ENCODE data around the gene POLR3B.
"Not testable (repeated sequence)": the region's sequence is repeated elsewhere in the genome, so short reads cannot be mapped to it uniquely, and the experiment has no call there.

POLR3B gene

DNA sequence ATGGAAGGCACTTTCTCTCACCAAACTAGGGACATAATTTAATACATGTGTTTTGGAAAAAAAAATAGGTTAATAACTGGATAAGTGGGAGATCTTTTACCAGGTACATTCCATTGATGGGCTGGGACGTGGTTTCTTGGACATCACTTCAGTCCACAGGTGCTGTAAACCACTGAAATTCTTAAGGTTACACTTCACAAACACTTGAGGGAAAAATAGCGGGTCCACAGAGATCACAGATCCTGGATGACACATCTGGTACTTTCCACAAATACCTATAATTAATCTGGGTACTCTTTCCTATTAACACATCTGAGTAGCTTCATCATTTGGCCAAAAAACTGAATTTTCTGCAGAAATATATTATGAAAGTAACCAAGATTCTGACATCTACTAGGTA is 85.0 kb downstream of the POLR3B start:
- ATAC-seq (replicated peaks) (no peak), DNase-seq (no peak)
- Mint-ChIP-seq H3K27me3 (no peaks in the 10 kb centered on the region), H3K4me3 (no peak overlapping the region), H3K36me3 (peaks cover 28 to 41% of the 10 kb centered on the region in 2 donors), H3K4me1 (no peaks in the 10 kb centered on the region), H3K9me3 (peaks cover 0 to 4% of the 10 kb centered on the region in 2 donors), H3K27ac (no peak overlapping the region)

DNA sequence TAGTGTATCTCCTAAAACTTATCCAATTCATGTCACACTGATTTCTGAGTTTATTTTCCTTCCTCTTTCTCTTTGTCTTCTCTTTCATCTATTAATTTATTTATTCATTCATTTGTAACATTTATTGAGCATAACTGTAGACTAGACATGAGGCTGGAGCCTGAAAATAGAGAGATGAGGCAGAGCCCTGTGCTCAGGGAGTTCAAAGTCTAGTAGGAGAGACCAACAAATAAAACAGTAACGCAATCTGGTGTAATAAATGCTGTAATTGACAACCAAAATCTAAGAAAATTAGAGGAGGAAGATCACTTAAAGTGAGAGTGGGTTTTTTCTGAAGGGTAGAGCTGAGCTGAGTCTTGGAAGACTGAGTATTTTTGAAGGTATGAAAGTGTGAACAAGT is 87.5 kb downstream of the POLR3B start:
- DNase-seq (no peak), ATAC-seq (replicated peaks) (no peak)
- Mint-ChIP-seq H3K36me3 (peaks cover 24 to 40% of the 10 kb centered on the region in 2 donors), H3K27me3 (no peaks in the 10 kb centered on the region), H3K4me3 (no peak overlapping the region), H3K27ac (no peak overlapping the region), H3K4me1 (no peaks in the 10 kb centered on the region), H3K9me3 (peaks cover 0 to 1% of the 10 kb centered on the region in 2 donors)

DNA sequence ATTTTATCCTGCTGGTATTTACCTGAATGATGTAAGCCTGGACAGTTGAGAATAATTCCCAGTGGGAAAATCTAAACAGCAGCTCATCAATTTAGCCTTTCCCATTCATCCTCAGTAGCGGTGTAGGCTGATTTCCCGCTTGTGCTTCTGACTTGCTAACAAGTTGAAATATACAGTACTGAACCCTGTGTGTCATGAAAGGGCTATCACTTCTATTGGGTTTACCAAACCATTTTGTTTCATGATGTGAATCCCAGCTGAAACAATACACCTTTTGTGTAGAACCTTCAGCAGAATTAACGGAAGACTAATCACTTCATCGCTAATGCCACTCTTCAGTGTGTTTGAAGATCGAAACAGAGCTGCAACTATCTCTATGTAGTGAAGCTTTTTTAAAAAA is 88.4 kb downstream of the POLR3B start:
- ATAC-seq (replicated peaks) (no peak), DNase-seq (no peak)
- Mint-ChIP-seq H3K9me3 (no peaks in the 10 kb centered on the region), H3K27me3 (no peaks in the 10 kb centered on the region), H3K4me3 (no peak overlapping the region), H3K27ac (no peak overlapping the region), H3K4me1 (no peaks in the 10 kb centered on the region), H3K36me3 (peaks cover 16 to 31% of the 10 kb centered on the region in 2 donors)

DNA sequence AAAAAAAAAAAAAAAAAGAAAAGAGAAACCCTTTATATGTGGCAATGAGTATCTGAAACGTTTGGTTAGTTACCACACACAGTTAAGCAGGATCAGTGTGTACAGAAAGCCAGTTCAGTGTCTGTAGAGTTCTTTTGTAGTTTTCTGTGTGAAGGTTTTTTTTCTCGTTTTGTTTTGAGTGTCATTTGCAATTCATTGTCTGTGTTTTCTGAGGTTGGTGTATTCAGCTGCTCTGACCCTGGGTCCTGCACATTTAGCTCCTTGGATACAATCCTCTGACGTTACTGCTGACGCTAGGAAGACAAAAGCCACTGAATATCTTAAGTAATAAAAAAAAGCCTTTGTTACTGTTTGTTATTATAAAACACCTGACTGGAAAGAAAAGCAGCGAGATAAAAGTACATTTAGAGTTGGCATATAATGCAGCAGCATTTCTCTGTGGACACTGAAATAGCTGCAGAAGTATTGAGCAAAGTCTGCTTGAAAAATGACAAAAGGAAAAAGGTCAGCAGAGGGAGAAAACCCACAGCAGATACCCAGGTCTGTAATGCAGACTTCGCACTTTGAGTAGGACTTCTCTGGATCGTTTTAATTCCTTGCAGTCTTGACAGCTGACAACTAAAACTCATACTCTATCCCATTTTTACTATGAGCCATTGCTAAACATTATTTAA is 89.0 kb downstream of the POLR3B start:
- H3K27ac Mint-ChIP-seq = no peak overlapping the region

DNA sequence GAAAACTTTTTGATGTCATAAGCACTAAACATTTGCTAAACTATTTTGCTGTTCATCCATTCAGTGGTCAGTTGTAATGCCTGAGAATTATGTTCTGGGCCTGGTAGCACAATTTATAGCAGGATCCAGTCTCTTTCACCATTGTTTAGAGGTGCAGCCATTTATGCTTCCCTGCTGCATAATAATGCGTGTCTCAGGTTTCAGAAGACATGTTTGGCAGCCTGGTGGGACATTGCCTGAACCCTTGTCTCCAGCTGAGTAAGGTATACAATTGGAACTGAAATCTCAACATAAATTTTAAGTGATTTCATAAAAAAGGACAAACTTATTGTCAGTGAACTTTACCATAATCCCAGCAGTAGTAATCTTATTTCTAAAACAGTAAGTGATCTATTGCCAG is 94.8 kb downstream of the POLR3B start:
- H3K27me3 Mint-ChIP-seq = no peaks in the 10 kb centered on the region
- H3K9me3 Mint-ChIP-seq = no peaks in the 10 kb centered on the region
- ATAC-seq (replicated peaks) = no peak
- H3K4me1 Mint-ChIP-seq = peaks cover 0 to 2% of the 10 kb centered on the region in 2 donors
- no peak overlapping the region for H3K4me3 Mint-ChIP-seq
- DNase-seq = no peak
- peaks cover 25 to 32% of the 10 kb centered on the region in 2 donors for H3K36me3 Mint-ChIP-seq
- H3K27ac Mint-ChIP-seq = no peak overlapping the region

More for the DNA sequence above, 89.0 kb downstream of the POLR3B start:
- ATAC-seq (replicated peaks) (no peak), DNase-seq (no peak)
- Mint-ChIP-seq H3K4me3 (no peak overlapping the region), H3K27me3 (no peaks in the 10 kb centered on the region), H3K36me3 (peaks cover 16 to 30% of the 10 kb centered on the region in 2 donors), H3K4me1 (no peaks in the 10 kb centered on the region), H3K9me3 (no peaks in the 10 kb centered on the region)

DNA sequence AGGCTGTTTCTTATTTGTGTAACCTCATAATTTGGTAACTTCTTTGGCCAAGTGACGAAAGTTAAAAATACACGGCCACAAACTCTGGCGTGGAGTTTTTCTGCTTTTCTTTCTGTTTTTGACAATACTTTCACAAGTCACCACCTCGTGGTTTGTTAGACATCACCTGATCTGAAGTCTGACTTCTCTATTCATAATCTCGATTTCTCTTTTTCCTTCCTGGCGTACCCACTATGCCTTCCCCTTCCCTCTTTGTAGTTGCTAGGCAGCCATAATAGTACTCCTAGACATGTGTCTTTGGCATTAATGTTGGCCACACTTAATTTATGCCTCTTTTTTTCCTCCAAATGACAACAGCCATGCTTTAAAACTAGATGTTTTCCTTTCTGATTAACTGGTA is 97.6 kb downstream of the POLR3B start:
- Mint-ChIP-seq H3K36me3 (peaks cover 36 to 42% of the 10 kb centered on the region in 2 donors), H3K27me3 (no peaks in the 10 kb centered on the region), H3K4me3 (no peak overlapping the region), H3K9me3 (no peaks in the 10 kb centered on the region), H3K27ac (no peak overlapping the region), H3K4me1 (peaks cover 0 to 2% of the 10 kb centered on the region in 2 donors)
- ATAC-seq (replicated peaks) (no peak), DNase-seq (no peak)

DNA sequence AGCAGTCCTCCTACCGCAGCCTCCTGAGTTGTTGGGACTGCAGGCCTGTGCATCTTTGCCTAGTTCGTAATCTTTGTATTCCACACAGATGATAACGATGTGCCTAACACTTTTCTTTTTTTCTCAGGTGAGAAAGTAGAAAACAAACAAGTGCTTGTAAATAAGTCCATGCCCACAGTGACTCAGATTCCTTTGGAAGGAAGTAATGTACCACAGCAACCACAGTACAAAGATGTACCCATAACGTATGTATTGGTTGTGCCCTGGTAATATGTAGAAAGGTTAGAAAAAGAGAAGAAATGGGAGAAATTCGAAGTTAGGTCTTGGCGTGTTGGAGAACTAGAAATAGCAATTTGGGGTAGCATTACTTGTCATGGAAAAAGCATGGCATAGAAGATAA is 101.6 kb downstream of the POLR3B start:
- DNase-seq (no peak), ATAC-seq (replicated peaks) (no peak)
- no peak overlapping the region for H3K27ac Mint-ChIP-seq
- H3K36me3 Mint-ChIP-seq = peaks cover 46 to 58% of the 10 kb centered on the region in 2 donors
- H3K27me3 Mint-ChIP-seq = no peaks in the 10 kb centered on the region
- H3K9me3 Mint-ChIP-seq = no peaks in the 10 kb centered on the region
- H3K4me1 Mint-ChIP-seq = peaks cover 0 to 2% of the 10 kb centered on the region in 2 donors
- H3K4me3 Mint-ChIP-seq = no peak overlapping the region

DNA sequence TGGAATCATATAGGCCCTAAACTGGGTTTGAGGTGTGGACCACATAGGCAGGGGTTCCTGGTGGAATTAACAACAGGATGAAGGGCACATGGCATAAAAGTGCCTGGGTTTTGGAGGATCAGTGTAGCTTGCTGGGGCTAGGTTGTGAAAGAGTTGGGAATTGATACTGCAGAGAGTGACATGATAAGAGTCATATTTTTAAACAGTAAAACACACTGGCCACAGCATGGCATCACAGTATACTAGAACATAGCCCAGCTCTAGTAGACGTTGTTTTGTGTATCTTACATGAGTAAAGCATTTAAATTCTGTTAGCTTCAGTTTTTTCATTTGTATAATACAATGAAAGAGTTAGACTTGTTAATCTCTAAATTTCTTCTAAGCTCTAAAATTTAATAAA is 102.0 kb downstream of the POLR3B start:
- Mint-ChIP-seq H3K4me3 (no peak overlapping the region), H3K4me1 (peaks cover 0 to 2% of the 10 kb centered on the region in 2 donors), H3K27ac (no peak overlapping the region), H3K27me3 (no peaks in the 10 kb centered on the region), H3K9me3 (no peaks in the 10 kb centered on the region), H3K36me3 (peaks cover 45 to 58% of the 10 kb centered on the region in 2 donors)
- DNase-seq (no peak), ATAC-seq (replicated peaks) (no peak)

DNA sequence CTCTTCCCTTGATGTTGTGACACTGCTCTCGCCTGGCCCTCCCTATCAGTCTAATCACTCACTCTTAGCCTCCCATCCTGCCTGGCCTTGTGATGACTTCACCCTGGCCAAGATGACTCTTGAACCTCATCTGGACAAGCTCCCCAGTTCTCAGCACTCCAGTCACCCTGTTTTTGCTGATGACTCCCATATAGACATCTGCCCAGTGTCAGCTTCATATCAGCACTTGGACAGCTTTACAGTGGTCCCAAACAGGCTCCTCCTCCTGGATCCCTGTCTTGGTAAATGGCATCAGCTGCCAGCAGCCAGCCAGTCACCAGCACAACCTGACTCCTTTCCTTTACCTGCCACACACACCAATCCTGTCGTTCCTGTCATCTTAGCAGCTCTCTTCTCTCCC is 104.2 kb downstream of the POLR3B start:
- no peak for ATAC-seq (replicated peaks)

DNA sequence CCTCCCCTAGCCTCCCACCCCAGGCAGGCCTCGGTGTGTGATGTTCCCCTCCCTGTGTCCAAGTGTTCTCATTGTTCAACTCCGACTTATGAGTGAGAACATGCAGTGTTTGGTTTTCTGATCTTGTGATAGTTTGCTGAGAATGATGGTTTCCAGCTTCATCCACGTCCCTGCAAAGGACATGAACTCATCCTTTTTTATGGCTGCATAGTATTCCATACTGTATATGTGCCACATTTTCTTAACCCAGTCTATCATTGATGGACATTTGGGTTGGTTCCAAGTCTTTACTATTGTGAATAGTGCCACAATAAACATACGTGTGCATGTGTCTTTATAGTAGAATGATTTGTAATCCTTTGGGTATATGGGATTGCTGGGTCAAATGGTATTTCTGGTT is 108.1 kb downstream of the POLR3B start:
- H3K36me3 Mint-ChIP-seq = peaks cover 60 to 70% of the 10 kb centered on the region in 2 donors
- not testable (repeated sequence) for H3K9me3 Mint-ChIP-seq; ATAC-seq (replicated peaks); DNase-seq; H3K27ac Mint-ChIP-seq; H3K27me3 Mint-ChIP-seq; H3K4me3 Mint-ChIP-seq; H3K4me1 Mint-ChIP-seq

More for the DNA sequence above, 104.2 kb downstream of the POLR3B start:
- Mint-ChIP-seq H3K27me3 (no peaks in the 10 kb centered on the region), H3K9me3 (peaks cover 2 to 5% of the 10 kb centered on the region in 2 donors), H3K4me1 (no peaks in the 10 kb centered on the region), H3K4me3 (no peak overlapping the region), H3K27ac (no peak overlapping the region), H3K36me3 (peaks cover 47 to 60% of the 10 kb centered on the region in 2 donors)
- no peak for DNase-seq

DNA sequence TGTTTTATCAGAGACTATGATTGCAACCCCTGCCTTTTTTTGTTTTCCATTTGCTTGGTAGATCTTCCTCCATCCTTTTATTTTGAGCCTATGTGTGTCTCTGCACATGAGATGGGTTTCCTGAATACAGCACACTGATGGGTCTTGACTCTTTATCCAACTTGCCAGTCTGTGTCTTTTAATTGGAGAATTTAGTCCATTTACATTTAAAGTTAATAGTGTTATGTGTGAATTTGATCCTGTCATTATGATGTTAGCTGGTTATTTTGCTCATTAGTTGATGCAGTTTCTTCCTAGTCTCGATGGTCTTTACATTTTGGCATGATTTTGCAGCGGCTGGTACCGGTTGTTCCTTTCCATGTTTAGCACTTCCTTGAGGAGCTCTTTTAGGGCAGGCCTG is 118.1 kb downstream of the POLR3B start:
- DNase-seq; H3K4me3 Mint-ChIP-seq; H3K27me3 Mint-ChIP-seq; H3K4me1 Mint-ChIP-seq; H3K9me3 Mint-ChIP-seq; H3K27ac Mint-ChIP-seq; ATAC-seq (replicated peaks): not testable (repeated sequence)
- H3K36me3 Mint-ChIP-seq = peaks cover 26 to 46% of the 10 kb centered on the region in 2 donors

DNA sequence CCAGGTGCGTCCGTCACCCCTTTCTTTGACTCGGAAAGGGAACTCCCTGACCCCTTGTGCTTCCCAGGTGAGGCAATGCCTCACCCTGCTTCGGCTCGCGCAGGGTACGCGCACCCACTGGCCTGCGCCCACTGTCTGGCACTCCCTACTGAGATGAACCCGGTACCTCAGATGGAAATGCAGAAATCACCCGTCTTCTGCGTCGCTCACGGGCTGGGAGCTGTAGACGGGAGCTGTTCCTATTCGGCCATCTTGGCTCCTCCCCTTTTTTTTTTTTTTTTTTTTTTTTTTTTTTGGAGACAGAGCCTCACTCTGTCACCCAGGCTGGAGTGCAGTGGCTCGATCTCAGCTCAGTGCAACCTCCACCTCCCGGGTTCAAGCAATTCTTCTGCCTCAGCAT is 120.1 kb downstream of the POLR3B start:
- H3K4me1 Mint-ChIP-seq; H3K4me3 Mint-ChIP-seq; H3K9me3 Mint-ChIP-seq; H3K27ac Mint-ChIP-seq; H3K27me3 Mint-ChIP-seq; DNase-seq; ATAC-seq (replicated peaks): not testable (repeated sequence)
- peaks cover 29 to 49% of the 10 kb centered on the region in 2 donors for H3K36me3 Mint-ChIP-seq

DNA sequence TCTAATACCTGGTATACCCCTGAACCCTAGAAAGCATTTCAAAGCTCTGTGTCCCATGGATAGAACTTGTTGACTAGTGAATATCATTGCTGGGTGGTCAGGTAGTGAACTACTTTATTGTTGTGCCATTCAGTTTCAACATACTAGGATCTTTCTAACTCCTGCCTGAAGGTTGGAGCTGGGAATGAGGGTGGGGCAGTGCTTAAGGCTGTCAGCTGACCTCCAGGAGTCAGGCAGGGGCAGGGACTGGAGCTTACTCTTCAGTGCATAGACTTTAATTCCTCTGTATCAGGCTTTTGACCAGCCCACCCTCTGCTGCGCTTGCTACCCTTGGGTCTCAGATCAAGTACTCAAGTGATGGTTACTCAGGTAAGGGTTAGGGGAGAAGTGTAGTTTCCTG is 122.7 kb downstream of the POLR3B start:
- H3K27ac Mint-ChIP-seq = no peak overlapping the region
- H3K36me3 Mint-ChIP-seq = peaks cover 41 to 62% of the 10 kb centered on the region in 2 donors
- H3K27me3 Mint-ChIP-seq = no peaks in the 10 kb centered on the region
- peaks cover 0 to 3% of the 10 kb centered on the region in 2 donors for H3K9me3 Mint-ChIP-seq
- ATAC-seq (replicated peaks) = no peak
- no peak for DNase-seq
- no peak overlapping the region for H3K4me3 Mint-ChIP-seq
- H3K4me1 Mint-ChIP-seq = no peaks in the 10 kb centered on the region

DNA sequence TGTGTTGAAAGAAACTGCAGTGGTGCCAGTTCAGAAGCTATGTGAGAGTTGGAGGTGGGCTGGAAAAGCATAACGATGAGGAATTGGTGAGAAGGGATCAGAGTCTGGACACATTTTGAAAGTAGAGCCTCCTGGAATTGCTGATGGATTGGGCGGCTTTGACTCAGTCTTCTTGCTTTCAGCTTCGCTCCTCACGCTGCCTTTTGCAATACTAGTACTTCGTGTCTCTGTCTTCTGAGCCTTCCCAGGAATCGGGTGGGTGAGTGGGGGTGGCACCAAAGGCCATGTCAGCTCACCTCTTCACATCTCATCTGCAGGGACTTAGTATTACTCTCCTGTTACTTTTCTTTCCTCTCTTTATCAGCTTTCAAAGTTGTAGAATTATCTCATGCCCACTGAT is 123.7 kb downstream of the POLR3B start:
- H3K4me1 Mint-ChIP-seq = no peaks in the 10 kb centered on the region
- no peaks in the 10 kb centered on the region for H3K27me3 Mint-ChIP-seq
- H3K27ac Mint-ChIP-seq = no peak overlapping the region
- no peak overlapping the region for H3K4me3 Mint-ChIP-seq
- peaks cover 0 to 3% of the 10 kb centered on the region in 2 donors for H3K9me3 Mint-ChIP-seq
- ATAC-seq (replicated peaks) (no peak), DNase-seq (no peak)
- H3K36me3 Mint-ChIP-seq = peaks cover 44 to 66% of the 10 kb centered on the region in 2 donors

DNA sequence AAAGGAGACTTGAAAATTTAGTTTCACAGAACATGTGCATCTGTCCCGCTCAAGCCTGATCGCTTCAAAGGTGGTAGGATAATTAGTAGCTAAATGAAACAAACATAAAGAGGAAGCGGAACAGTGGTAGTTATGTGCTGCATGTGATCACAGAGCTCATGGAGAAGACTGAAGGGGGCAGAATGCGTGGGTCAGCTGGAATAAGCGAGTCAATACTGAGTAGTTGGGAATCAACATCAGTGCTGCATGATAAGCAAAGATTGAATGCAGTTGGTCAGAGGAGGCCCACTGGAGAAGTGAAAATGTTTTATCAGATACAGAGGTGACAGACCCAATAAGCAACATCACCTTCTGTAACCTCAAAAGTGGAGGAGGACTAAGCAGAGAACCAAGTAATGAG is 130.1 kb downstream of the POLR3B start:
- Mint-ChIP-seq H3K36me3 (peaks cover 17 to 37% of the 10 kb centered on the region in 2 donors), H3K9me3 (no peaks in the 10 kb centered on the region), H3K4me1 (peaks cover 4 to 7% of the 10 kb centered on the region in 2 donors), H3K27me3 (no peaks in the 10 kb centered on the region), H3K4me3 (no peak overlapping the region), H3K27ac (no peak overlapping the region)
- ATAC-seq (replicated peaks) (peak; percentile 74 to 76), DNase-seq (peak; percentile 12)

All from stimulated activated naive B cell treated with anti-CD40 and anti-IgM and Interleukin-4, amounts not matched to agents 10 μg/mL and 1 μg/mL and 100 μg/mL, for 72 hours (primary cell).